Activated CD4-positive, alpha-beta T cell treated with anti-CD3 and anti-CD28 coated beads, Interleukin-2, amount 10 ng/mL, durations not matched to agents 7 days and 5 days (primary cell): Measurements from ENCODE around the gene UGGT1. TPM values are rescaled to one million over a fixed set of nuclear protein-coding genes. Genes with fewer than 3 reads are reported as not detected.
"Not testable (repeated sequence)": the region's sequence is repeated elsewhere in the genome, so short reads cannot be mapped to it uniquely, and the experiment has no call there.

Source experiments
- CTCF ChIA-PET: fragments of 350-600 bp; sonication (Branson Sonifier 250); formaldehyde crosslinking; loops from one replicate; lab custom pipeline; 2021; ENCODE audit warnings: antibody characterized with exemption; lab: Charles Lee
- POLR2A ChIA-PET: fragments of 350-600 bp; sonication (Branson Sonifier 250); formaldehyde crosslinking; loops from one replicate; lab custom pipeline; 2021; ENCODE audit warnings: antibody characterized with exemption; lab: Charles Lee
- DNase-seq: peaks from one replicate; pipeline ENCODE4 v3.0.0-alpha.2; 2020
- H3K27ac Mint-ChIP-seq: one replicate; pipeline ENCODE4 v1.8.0; 2021; ENCODE audit warnings: mild to moderate bottlenecking, moderate library complexity, mixed read lengths
- H3K27me3 Mint-ChIP-seq: one replicate; pipeline ENCODE4 v1.8.0; 2021; ENCODE audit warnings: mixed read lengths
- H3K36me3 Mint-ChIP-seq: one replicate; pipeline ENCODE4 v1.8.0; 2021; ENCODE audit warnings: low read depth, mixed read lengths
- H3K4me1 Mint-ChIP-seq: one replicate; pipeline ENCODE4 v1.8.0; 2021; ENCODE audit warnings: mixed read lengths
- H3K4me3 Mint-ChIP-seq: one replicate; pipeline ENCODE4 v1.8.0; 2021; ENCODE audit warnings: mild to moderate bottlenecking, moderate library complexity, mixed read lengths
- H3K9me3 Mint-ChIP-seq: one replicate; pipeline ENCODE4 v1.8.0; 2021; ENCODE audit warnings: mixed read lengths
- total RNA-seq, 2 experiments: library from RNA; stranded (reverse); gene quantifications; one replicate each; pipeline ENCODE4 v1.2.3, GENCODE V29; 2021

Gene UGGT1
- total RNA-seq, 2 experiments from 2014 or later, result 64.3 to 70.7 TPM

DNA sequence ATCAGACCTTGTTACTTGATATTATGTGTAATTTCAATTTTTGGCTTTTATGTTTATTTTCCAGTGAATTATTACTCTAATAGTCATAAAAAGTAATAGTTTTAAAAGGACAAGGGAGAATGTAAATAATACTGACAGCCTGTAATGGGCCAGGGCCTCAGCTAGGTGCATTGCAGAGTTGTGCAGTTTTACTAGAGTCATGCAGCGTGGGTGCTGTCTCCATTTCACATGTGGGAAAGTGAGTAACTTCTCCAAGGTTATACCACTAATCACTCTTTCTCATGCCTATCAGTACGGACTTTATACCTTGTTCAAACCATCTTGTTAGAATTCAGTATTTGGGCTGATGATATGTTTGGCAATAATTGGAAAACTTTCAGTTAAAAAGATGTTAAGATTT is 73.3 kb downstream of the UGGT1 start:
- H3K27ac Mint-ChIP-seq, result no peak overlapping the region
- H3K27me3 Mint-ChIP-seq, result no peaks in the 10 kb centered on the region
- H3K4me1 Mint-ChIP-seq, result peaks cover 19% of the 10 kb centered on the region
- H3K36me3 Mint-ChIP-seq, result peaks cover 56% of the 10 kb centered on the region
- no peaks in the 10 kb centered on the region for H3K9me3 Mint-ChIP-seq
- DNase-seq, result no peak
- ChIA-PET POLR2A (no interaction called here), CTCF (no interaction called here)
- H3K4me3 Mint-ChIP-seq, result no peak overlapping the region

DNA sequence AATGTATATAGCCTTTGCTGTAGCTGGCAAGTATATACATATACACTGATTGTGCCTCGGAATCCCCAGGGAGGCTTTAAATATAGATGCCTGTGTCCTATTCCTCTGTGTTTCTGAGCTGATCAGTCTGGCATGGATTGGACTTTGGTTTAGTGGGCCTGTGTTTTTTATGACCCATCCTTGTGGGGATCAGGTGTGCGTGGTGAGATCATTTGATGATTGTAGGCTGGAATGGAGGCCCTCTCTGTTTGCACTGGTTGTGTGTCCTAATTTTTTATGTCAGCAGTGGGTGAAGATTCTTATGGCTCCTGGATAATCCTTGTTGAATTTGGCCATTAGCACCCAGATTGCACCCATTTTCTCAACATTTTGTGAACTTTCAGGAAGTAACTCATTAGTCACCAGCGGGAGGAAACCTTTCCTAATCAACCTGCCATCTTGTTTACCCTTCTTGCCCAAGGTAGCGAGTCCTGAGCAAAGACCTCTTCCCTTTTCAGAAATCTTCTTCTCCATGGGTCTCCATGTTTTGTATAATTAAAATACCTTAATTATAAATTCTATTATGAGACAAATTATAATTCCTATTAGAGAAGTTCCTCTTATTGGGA is 75.8 kb downstream of the UGGT1 start:
- no peaks in the 10 kb centered on the region for H3K9me3 Mint-ChIP-seq
- H3K27me3 Mint-ChIP-seq, result no peaks in the 10 kb centered on the region
- POLR2A ChIA-PET, result interaction anchor here (0.6 kb wide), 1 partner anchor 780 kb away, joined by 3 read pairs; no protein-coding TSS in a partner anchor
- CTCF ChIA-PET, result no interaction called here
- no peak for DNase-seq
- no peak overlapping the region for H3K4me3 Mint-ChIP-seq
- H3K4me1 Mint-ChIP-seq, result peaks cover 28% of the 10 kb centered on the region
- H3K36me3 Mint-ChIP-seq, result peaks cover 52% of the 10 kb centered on the region
- no peak overlapping the region for H3K27ac Mint-ChIP-seq

DNA sequence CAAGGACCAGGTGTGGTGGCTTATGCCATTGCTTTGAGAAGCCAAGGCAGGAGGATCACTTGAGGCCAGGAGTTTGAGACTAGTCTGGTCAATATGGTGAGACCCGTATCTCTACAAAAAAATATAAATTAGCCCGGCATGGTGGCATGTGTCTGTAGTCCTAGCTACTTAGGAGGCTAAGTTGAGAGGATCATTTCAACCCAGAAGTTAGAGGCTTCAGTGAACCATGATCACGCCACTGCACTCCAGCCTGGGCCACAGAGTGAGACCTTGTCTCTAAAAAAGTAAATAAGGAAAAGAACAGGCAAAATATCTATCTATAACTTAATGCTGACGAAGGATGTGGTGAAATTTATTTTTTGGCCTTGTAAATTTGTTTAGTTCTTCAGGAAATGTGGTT is 78.1 kb downstream of the UGGT1 start:
- ChIA-PET CTCF (interaction anchor here (0.9 kb wide), 1 partner anchor 184 kb away, joined by 3 read pairs; no protein-coding TSS in a partner anchor), POLR2A (no interaction called here)
- H3K4me1 Mint-ChIP-seq, result peaks cover 28% of the 10 kb centered on the region
- no peaks in the 10 kb centered on the region for H3K27me3 Mint-ChIP-seq
- no peak for DNase-seq
- H3K4me3 Mint-ChIP-seq, result no peak overlapping the region
- no peak overlapping the region for H3K27ac Mint-ChIP-seq
- H3K9me3 Mint-ChIP-seq, result no peaks in the 10 kb centered on the region
- peaks cover 67% of the 10 kb centered on the region for H3K36me3 Mint-ChIP-seq

- H3K27me3 Mint-ChIP-seq, result no peaks in the 10 kb centered on the region
- POLR2A ChIA-PET, result no interaction called here
- peaks cover 65% of the 10 kb centered on the region for H3K36me3 Mint-ChIP-seq
- H3K27ac Mint-ChIP-seq, result no peak overlapping the region
- CTCF ChIA-PET, result interaction anchor here (0.5 kb wide), 1 partner anchor 948 kb away, joined by 3 read pairs; no protein-coding TSS in a partner anchor
- peaks cover 28% of the 10 kb centered on the region for H3K4me1 Mint-ChIP-seq
- H3K4me3 Mint-ChIP-seq, result no peak overlapping the region
- no peak for DNase-seq
- H3K9me3 Mint-ChIP-seq, result no peaks in the 10 kb centered on the region
Observed at GRCh38 chr2:128169497-128169896, 78.5 kb downstream of the UGGT1 start.

DNA sequence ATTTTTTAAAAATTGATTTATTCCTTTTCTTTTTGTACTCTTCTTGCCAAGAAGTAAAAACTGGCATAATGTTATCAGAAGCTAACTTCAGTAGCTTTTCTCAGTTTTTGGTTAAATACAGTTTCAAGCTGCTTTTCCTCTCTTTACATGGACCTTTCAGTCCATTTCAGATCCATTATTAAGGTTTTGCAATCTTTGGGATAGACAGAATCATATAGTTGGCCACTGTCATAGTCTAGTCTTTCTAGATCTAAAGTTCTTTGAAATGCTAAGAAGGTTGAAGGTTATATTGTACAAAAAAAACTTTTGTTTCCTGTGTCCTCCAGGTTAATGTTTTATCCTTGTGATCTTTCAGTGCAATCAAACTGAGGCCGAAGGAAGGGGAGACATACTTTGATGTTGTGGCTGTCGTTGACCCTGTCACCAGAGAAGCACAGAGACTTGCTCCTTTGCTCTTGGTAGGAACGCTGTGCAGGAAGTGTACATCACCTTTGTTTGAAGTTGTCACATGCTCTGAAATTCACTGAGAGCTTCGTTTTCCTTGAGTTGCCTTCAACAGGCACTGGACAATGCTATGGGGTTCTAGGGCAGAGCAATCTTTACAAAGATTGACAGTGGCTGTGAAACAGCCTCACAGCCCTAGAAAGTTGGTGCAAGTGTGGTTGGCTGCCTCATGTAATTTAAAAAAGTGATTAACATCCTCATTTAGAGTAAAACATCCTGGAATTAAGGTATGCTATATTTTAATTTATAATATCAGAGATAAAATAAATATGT is 79.1 kb downstream of the UGGT1 start:
- Mint-ChIP-seq H3K36me3 (peaks cover 69% of the 10 kb centered on the region), H3K4me3 (no peak overlapping the region), H3K9me3 (no peaks in the 10 kb centered on the region), H3K27ac (no peak overlapping the region), H3K27me3 (no peaks in the 10 kb centered on the region), H3K4me1 (peaks cover 28% of the 10 kb centered on the region)
- DNase-seq, result no peak
- ChIA-PET CTCF (interaction anchor here (0.5 kb wide), 1 partner anchor 949 kb away, joined by 3 read pairs; no protein-coding TSS in a partner anchor), POLR2A (no interaction called here)

GRCh38 chr2:128170776-128171175 is 79.8 kb downstream of the UGGT1 start:
- H3K4me3 Mint-ChIP-seq, result no peak overlapping the region
- ChIA-PET POLR2A (no interaction called here), CTCF (no interaction called here)
- peaks cover 74% of the 10 kb centered on the region for H3K36me3 Mint-ChIP-seq
- no peak overlapping the region for H3K27ac Mint-ChIP-seq
- H3K4me1 Mint-ChIP-seq, result peaks cover 28% of the 10 kb centered on the region
- H3K27me3 Mint-ChIP-seq, result no peaks in the 10 kb centered on the region
- no peaks in the 10 kb centered on the region for H3K9me3 Mint-ChIP-seq
- DNase-seq, result no peak

DNA sequence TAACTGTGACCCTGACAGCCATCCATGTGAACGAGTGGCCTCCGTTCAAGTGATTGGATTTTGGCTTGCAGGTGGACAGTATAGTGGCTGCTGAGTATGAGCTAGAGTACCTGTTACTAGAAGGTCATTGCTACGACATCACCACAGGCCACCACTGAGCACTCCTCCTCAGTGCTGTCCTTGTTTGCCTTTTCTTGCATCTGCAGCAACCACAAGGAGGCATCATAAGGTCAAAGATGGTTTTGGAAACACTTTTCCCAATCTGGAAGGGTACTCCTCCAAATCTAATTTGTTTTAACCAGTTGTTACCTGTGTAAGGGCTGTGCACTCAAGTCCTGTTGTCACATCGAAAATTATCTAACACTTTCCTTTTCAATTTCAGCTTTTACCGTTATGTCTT is 81.2 kb downstream of the UGGT1 start:
- H3K36me3 Mint-ChIP-seq, result peaks cover 68% of the 10 kb centered on the region
- no peak overlapping the region for H3K4me3 Mint-ChIP-seq
- no peaks in the 10 kb centered on the region for H3K9me3 Mint-ChIP-seq
- peaks cover 25% of the 10 kb centered on the region for H3K4me1 Mint-ChIP-seq
- ChIA-PET CTCF (no interaction called here), POLR2A (no interaction called here)
- no peak for DNase-seq
- no peak overlapping the region for H3K27ac Mint-ChIP-seq
- H3K27me3 Mint-ChIP-seq, result no peaks in the 10 kb centered on the region

DNA sequence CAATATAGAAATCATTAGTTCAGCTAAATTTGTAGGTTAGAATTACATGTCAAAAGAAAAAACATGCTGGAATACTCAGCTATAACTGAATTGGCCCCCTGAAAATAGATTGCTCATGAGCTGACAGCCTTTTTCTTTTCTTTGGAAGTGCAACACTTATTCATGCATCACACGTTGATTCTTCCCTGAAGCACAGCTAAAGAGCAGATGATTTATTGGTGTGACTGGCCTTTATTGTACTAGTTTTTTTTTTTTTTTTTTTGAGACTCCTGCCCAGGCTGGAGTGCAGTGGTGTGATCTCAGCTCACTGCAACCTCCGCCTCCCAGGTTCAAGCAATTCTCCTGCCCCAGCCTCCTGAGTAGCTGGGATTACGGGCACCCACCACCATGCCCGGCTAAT is 83.1 kb downstream of the UGGT1 start:
- CTCF ChIA-PET, result interaction anchor here (0.7 to 1.2 kb wide), 2 partner anchors 27 to 1616 kb away, joined by 3 read pairs; no protein-coding TSS in a partner anchor
- H3K27ac Mint-ChIP-seq, DNase-seq, H3K9me3 Mint-ChIP-seq, POLR2A ChIA-PET, H3K4me3 Mint-ChIP-seq, H3K27me3 Mint-ChIP-seq: not testable (repeated sequence)
- peaks cover 69% of the 10 kb centered on the region for H3K36me3 Mint-ChIP-seq
- H3K4me1 Mint-ChIP-seq, result peaks cover 13% of the 10 kb centered on the region

- Mint-ChIP-seq H3K36me3 (peaks cover 70% of the 10 kb centered on the region), H3K27me3 (no peaks in the 10 kb centered on the region), H3K4me3 (no peak overlapping the region), H3K9me3 (no peaks in the 10 kb centered on the region), H3K27ac (no peak overlapping the region), H3K4me1 (peaks cover 3% of the 10 kb centered on the region)
- POLR2A ChIA-PET, result no interaction called here
- DNase-seq, result no peak
- CTCF ChIA-PET, result no interaction called here
Observed at GRCh38 chr2:128177315-128177714, 86.3 kb downstream of the UGGT1 start.

DNA sequence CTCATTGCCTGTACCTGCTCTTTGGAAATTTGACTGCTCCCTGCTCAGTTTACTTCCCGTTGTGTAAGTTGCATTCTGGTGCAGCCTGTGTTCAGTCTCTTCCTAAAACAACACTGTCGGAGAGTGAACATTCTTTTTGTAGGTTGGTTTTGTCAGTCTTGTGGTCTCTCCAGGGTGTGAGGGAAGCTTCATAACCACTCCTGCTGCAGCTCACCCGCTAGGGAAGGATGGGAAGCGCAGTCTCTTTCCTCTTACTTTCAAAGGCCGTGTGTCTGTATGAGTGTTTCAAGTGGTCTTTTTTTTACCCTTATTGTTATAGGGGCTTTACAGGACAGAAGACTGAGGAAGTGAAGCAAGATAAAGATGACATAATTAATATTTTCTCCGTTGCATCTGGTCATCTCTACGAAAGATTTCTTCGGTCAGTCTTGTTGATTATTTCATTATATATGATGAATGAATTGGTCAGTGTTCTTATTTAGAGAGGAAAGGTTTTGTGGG is 87.2 kb downstream of the UGGT1 start:
- Mint-ChIP-seq H3K9me3 (no peaks in the 10 kb centered on the region), H3K4me1 (peaks cover 3% of the 10 kb centered on the region), H3K27me3 (no peaks in the 10 kb centered on the region), H3K36me3 (peaks cover 65% of the 10 kb centered on the region), H3K4me3 (no peak overlapping the region), H3K27ac (no peak overlapping the region)
- DNase-seq, result no peak
- ChIA-PET POLR2A (no interaction called here), CTCF (interaction anchor here (1.1 kb wide), 1 partner anchor 54 kb away, joined by 3 read pairs; no protein-coding TSS in a partner anchor)

GRCh38 chr2:128178650-128179460 is 87.9 kb downstream of the UGGT1 start:
- DNase-seq, result peak; percentile 73
- CTCF ChIA-PET, result interaction anchor here (0.7 to 1.1 kb wide), 2 partner anchors 23 to 55 kb away, joined by 3 to 4 read pairs; no protein-coding TSS in a partner anchor
- no peaks in the 10 kb centered on the region for H3K27me3 Mint-ChIP-seq

GRCh38 chr2:128179461-128179755 is 88.4 kb downstream of the UGGT1 start:
- no peaks in the 10 kb centered on the region for H3K27me3 Mint-ChIP-seq
- H3K4me1 Mint-ChIP-seq, result peaks cover 3% of the 10 kb centered on the region
- H3K36me3 Mint-ChIP-seq, result peaks cover 65% of the 10 kb centered on the region
- no peak overlapping the region for H3K27ac Mint-ChIP-seq
- DNase-seq, result no peak
- H3K4me3 Mint-ChIP-seq, result no peak overlapping the region
- ChIA-PET CTCF (interaction anchor here (0.7 kb wide), 1 partner anchor 23 kb away, joined by 4 read pairs; no protein-coding TSS in a partner anchor), POLR2A (no interaction called here)
- H3K9me3 Mint-ChIP-seq, result no peaks in the 10 kb centered on the region

More at GRCh38 chr2:128178650-128179460, 87.9 kb downstream of the UGGT1 start:
- POLR2A ChIA-PET, result no interaction called here
- Mint-ChIP-seq H3K4me3 (no peak overlapping the region), H3K27ac (peak overlapping the region; percentile 19), H3K9me3 (no peaks in the 10 kb centered on the region), H3K4me1 (peaks cover 3% of the 10 kb centered on the region), H3K36me3 (peaks cover 63% of the 10 kb centered on the region)
